Activated T-helper 1 cell treated with Interleukin-2 at 50 U/mL for 16 hours (primary cell): Measurements from ENCODE around the gene IL1RAPL2.
"Not testable (repeated sequence)": the region's sequence is repeated elsewhere in the genome, so short reads cannot be mapped to it uniquely, and the experiment has no call there.

ENCODE experiments used
- DNase-seq: peaks from one replicate; pipeline ENCODE4 v3.0.0-alpha.2; 2020; ENCODE audit warnings: low read depth

IL1RAPL2 gene

GRCh38 chrX:104565791-104566680 lies at the start of gene IL1RAPL2:
Gene IL1RAPL2 (plus strand): TSS chrX:104566199.
- no peak for DNase-seq

- DNase-seq: no peak
Observed at GRCh38 chrX:104522386-104522785, 43.6 kb upstream of the IL1RAPL2 start.

- DNase-seq: no peak
Observed at GRCh38 chrX:104523858-104524257, 42.1 kb upstream of the IL1RAPL2 start.

GRCh38 chrX:104539081-104539480 lies 26.9 kb upstream of the IL1RAPL2 start:
- no peak for DNase-seq

- not testable (repeated sequence) for DNase-seq
Observed at GRCh38 chrX:104542447-104542846, 23.6 kb upstream of the IL1RAPL2 start.

- DNase-seq: no peak
Observed at GRCh38 chrX:104564335-104564734, 1.7 kb upstream of the IL1RAPL2 start.

- DNase-seq: no peak
Observed at GRCh38 chrX:104564921-104565703, 887 bp upstream of the IL1RAPL2 start.

GRCh38 chrX:104566681-104567501 lies 892 bp downstream of the IL1RAPL2 start:
- DNase-seq: no peak

GRCh38 chrX:104567506-104567905 lies 1.5 kb downstream of the IL1RAPL2 start:
- DNase-seq: no peak

- DNase-seq: no peak
Observed at GRCh38 chrX:104568304-104568915, 2.4 kb downstream of the IL1RAPL2 start.

GRCh38 chrX:104618106-104618895 lies 52.3 kb downstream of the IL1RAPL2 start:
- no peak for DNase-seq

GRCh38 chrX:104621781-104622180 lies 55.8 kb downstream of the IL1RAPL2 start:
- DNase-seq: no peak

- no peak for DNase-seq
Observed at GRCh38 chrX:104641176-104641575, 75.2 kb downstream of the IL1RAPL2 start.

- DNase-seq: no peak
Observed at GRCh38 chrX:104647084-104647483, 81.1 kb downstream of the IL1RAPL2 start.

- no peak for DNase-seq
Observed at GRCh38 chrX:104659005-104659744, 93.2 kb downstream of the IL1RAPL2 start.

- no peak for DNase-seq
Observed at GRCh38 chrX:104660092-104660491, 94.1 kb downstream of the IL1RAPL2 start.

- DNase-seq: no peak
Observed at GRCh38 chrX:104662694-104663093, 96.7 kb downstream of the IL1RAPL2 start.

- no peak for DNase-seq
Observed at GRCh38 chrX:104665691-104666090, 99.7 kb downstream of the IL1RAPL2 start.

GRCh38 chrX:104668550-104668949 lies 102.6 kb downstream of the IL1RAPL2 start:
- DNase-seq: no peak

- DNase-seq: no peak
Observed at GRCh38 chrX:104669063-104669462, 103.1 kb downstream of the IL1RAPL2 start.
